OCI-LY3 (cell line): ENCODE measurements around the gene CAMTA1.

Experiments
- EZH2phosphoT487 ChIP-seq: fragments of 200-600 bp; shearing (Covaris generic); IDR thresholded peaks from 2 replicates; pipeline ENCODE4 v1.6.1; 2018; ENCODE audit warnings: antibody characterized with exemption, mixed run types, low read depth
- TF ChIP-seq, protein P1 (sequence below): fragments of 200-600, 300-600 bp; sonication (generic); IDR thresholded peaks from 2 replicates; pipeline ENCODE4 v1.5.1; 2014; ENCODE audit warnings: antibody characterized with exemption, low read length, low read depth

GRCh38 chr1:6803357-6803756, 18.1 kb downstream of the CAMTA1 start:
- TF ChIP-seq, protein P1, sequence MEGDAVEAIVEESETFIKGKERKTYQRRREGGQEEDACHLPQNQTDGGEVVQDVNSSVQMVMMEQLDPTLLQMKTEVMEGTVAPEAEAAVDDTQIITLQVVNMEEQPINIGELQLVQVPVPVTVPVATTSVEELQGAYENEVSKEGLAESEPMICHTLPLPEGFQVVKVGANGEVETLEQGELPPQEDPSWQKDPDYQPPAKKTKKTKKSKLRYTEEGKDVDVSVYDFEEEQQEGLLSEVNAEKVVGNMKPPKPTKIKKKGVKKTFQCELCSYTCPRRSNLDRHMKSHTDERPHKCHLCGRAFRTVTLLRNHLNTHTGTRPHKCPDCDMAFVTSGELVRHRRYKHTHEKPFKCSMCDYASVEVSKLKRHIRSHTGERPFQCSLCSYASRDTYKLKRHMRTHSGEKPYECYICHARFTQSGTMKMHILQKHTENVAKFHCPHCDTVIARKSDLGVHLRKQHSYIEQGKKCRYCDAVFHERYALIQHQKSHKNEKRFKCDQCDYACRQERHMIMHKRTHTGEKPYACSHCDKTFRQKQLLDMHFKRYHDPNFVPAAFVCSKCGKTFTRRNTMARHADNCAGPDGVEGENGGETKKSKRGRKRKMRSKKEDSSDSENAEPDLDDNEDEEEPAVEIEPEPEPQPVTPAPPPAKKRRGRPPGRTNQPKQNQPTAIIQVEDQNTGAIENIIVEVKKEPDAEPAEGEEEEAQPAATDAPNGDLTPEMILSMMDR = no peak
- no peak for TF ChIP-seq EZH2phosphoT487
